Measurements from ENCODE around the gene IFRD1. TPM values are rescaled to one million over a fixed set of nuclear protein-coding genes. Genes with fewer than 3 reads are reported as not detected.
A peak's percentile ranks its signal among the peaks of the same experiment; 100 is the strongest.

The IFRD1 gene
- total RNA-seq, 1 donor from 2014 or later, result 15.1 TPM

DNA sequence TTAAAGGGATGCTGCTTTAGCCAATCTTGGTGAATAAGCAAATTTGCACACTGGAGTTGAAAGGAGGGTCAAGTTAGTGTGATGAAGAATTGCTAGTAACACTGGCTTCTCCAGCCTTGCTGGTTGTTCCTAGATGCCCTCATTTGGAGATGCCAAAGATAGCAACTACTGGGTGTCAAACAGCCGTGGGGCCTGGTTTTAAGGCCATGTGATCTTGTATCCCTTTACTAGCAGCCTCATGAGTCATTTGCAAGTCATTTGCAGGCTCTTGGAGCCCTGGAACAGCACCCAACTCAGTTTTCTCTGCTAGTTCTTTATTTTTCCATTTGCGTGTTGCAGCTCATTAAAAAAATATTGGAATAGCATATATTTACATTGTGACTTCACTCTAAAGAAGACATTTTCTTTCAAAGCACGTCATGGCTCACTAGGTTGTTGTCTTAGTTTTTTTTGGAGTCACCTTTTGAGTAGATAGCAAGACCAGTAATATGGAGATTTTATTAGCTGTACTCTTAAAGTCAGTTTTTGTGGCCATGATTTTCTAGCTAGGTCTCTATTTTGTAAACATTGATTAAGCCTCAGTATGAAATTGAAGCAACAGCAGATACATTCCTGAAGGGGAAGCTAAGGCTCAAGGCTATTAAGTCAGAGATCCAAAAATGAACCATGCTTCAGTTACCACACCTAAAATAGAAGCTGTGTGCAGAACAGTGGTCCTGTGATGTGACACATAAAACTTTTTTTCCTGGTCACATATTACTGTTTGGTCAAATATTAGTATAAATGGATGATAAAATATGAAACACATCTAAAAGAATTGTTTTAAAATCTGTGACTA, 31.8 kb downstream of the IFRD1 start:
- H3K9ac ChIP-seq (ENCODE audit: low read depth in 1 of 3, low read length in 3 of 3), result peak overlapping the region; percentile 73 to 86 (median 81)
- H3K27me3 ChIP-seq (ENCODE audit: control insufficient read depth in 3 of 3, insufficient read depth in 3 of 3, low read length in 3 of 3), result no peaks in the 10 kb centered on the region
- H3K27ac ChIP-seq (ENCODE audit: low read depth, low read length), result peak overlapping the region; percentile 98
- no peaks in the 10 kb centered on the region for H3K9me3 ChIP-seq (ENCODE audit: control insufficient read depth in 3 of 3, low read length in 3 of 3)
- peak overlapping the region; percentile 53 to 84 (median 59) for H3K4me3 ChIP-seq (ENCODE audit: low read length in 3 of 3)
- peaks cover 28 to 30% (median 29%) of the 10 kb centered on the region in 3 donors for H3K4me1 ChIP-seq (ENCODE audit: control insufficient read depth in 3 of 3, insufficient read depth in 3 of 3, low read length in 3 of 3)
- peaks cover 0 to 3% (median 0%) of the 10 kb centered on the region in 3 donors for H3K36me3 ChIP-seq (ENCODE audit: control insufficient read depth in 3 of 3, insufficient read depth in 3 of 3, low read length in 3 of 3)

- Histone ChIP-seq H3K36me3 (ENCODE audit: control insufficient read depth in 3 of 3, insufficient read depth in 3 of 3, low read length in 3 of 3) (peaks cover 0 to 10% (median 5%) of the 10 kb centered on the region in 3 donors), H3K4me1 (ENCODE audit: control insufficient read depth in 3 of 3, insufficient read depth in 3 of 3, low read length in 3 of 3) (peaks cover 29 to 40% (median 31%) of the 10 kb centered on the region in 3 donors), H3K27me3 (ENCODE audit: control insufficient read depth in 3 of 3, insufficient read depth in 3 of 3, low read length in 3 of 3) (no peaks in the 10 kb centered on the region), H3K9me3 (ENCODE audit: control insufficient read depth in 3 of 3, low read length in 3 of 3) (no peaks in the 10 kb centered on the region), H3K4me3 (ENCODE audit: low read length in 3 of 3) (peak overlapping the region in 2 of 3 donors; percentile 30 to 52), H3K27ac (ENCODE audit: low read depth, low read length) (peak overlapping the region; percentile 98), H3K9ac (ENCODE audit: low read depth in 1 of 3, low read length in 3 of 3) (peak overlapping the region; percentile 28 to 65 (median 52))
Measured at GRCh38 chr7:112484671-112485167, 34.5 kb downstream of the IFRD1 start.

DNA sequence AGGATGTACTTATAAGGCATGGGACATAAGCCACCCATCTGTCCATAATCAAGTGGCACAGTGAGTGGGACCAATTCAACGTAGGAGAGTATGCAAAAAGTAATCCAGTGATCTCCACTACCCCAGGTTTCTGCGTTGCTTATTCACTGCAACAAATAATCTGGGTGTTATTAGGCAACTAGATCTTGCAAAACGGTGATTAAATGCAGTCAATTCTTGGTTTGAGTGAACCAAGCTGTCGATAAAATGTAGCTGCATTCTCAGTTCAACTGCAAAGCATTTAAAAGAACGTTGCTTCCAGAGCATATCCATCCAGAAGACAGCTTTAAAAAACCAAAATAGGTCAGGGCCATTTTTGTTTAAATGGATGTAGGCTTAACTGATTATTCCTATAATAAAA, 35.5 kb downstream of the IFRD1 start:
- H3K36me3 ChIP-seq (ENCODE audit: control insufficient read depth in 3 of 3, insufficient read depth in 3 of 3, low read length in 3 of 3), result peaks cover 2 to 16% (median 13%) of the 10 kb centered on the region in 3 donors
- peak overlapping the region; percentile 98 for H3K27ac ChIP-seq (ENCODE audit: low read depth, low read length)
- H3K27me3 ChIP-seq (ENCODE audit: control insufficient read depth in 3 of 3, insufficient read depth in 3 of 3, low read length in 3 of 3), result no peaks in the 10 kb centered on the region
- H3K9ac ChIP-seq (ENCODE audit: low read depth in 1 of 3, low read length in 3 of 3), result no peak overlapping the region
- H3K4me1 ChIP-seq (ENCODE audit: control insufficient read depth in 3 of 3, insufficient read depth in 3 of 3, low read length in 3 of 3), result peaks cover 24 to 32% (median 26%) of the 10 kb centered on the region in 3 donors
- no peaks in the 10 kb centered on the region for H3K9me3 ChIP-seq (ENCODE audit: control insufficient read depth in 3 of 3, low read length in 3 of 3)
- no peak overlapping the region for H3K4me3 ChIP-seq (ENCODE audit: low read length in 3 of 3)

DNA sequence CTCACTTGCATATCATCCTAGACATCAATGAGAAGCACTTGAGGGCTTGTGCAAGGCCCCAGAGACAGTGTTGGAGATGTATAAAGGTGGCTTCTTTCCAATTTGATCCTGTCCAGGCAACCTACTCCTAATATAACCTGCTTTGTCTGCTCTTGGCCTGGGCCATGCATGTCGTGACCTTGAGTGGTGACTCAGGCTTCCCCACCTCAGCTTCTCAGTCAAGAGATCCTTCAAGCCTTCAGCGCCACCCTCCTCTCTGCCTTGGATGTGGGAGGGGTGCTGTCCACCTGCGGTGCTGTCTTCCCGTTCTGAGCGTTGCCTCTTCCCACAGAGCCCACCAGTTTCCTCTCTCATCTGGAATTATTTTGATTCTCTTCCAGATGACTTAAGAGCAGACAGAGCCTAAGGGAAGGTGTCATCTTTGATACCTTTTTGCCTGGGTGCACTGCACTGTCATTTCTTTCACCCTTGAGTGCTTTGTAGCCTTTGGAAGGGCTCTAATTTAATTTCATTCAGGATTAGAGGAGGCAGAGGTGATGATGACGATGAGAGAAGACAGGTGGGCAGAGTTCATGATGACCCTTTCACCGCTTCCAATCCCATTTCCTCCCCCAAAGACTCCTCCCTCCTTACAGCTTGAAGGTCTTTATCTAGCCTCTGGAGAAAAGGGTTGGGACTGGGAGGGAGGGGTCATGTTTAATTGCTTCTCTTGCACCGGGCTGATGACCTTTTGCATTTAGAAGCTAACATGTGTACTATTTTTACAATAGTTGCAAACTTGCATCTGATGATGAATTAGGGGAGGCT, 37.4 kb downstream of the IFRD1 start:
- peak overlapping the region; percentile 56 for H3K27ac ChIP-seq (ENCODE audit: low read depth, low read length)
- H3K4me3 ChIP-seq (ENCODE audit: low read length in 3 of 3), result no peak overlapping the region
- H3K36me3 ChIP-seq (ENCODE audit: control insufficient read depth in 3 of 3, insufficient read depth in 3 of 3, low read length in 3 of 3), result peaks cover 2 to 16% (median 13%) of the 10 kb centered on the region in 3 donors
- H3K9ac ChIP-seq (ENCODE audit: low read depth in 1 of 3, low read length in 3 of 3), result no peak overlapping the region
- H3K4me1 ChIP-seq (ENCODE audit: control insufficient read depth in 3 of 3, insufficient read depth in 3 of 3, low read length in 3 of 3), result peaks cover 23 to 28% (median 24%) of the 10 kb centered on the region in 3 donors
- H3K27me3 ChIP-seq (ENCODE audit: control insufficient read depth in 3 of 3, insufficient read depth in 3 of 3, low read length in 3 of 3), result no peaks in the 10 kb centered on the region
- no peaks in the 10 kb centered on the region for H3K9me3 ChIP-seq (ENCODE audit: control insufficient read depth in 3 of 3, low read length in 3 of 3)

GRCh38 chr7:112488264-112488552, 37.9 kb downstream of the IFRD1 start:
- peak overlapping the region; percentile 56 for H3K27ac ChIP-seq (ENCODE audit: low read depth, low read length)
- H3K9me3 ChIP-seq (ENCODE audit: control insufficient read depth in 3 of 3, low read length in 3 of 3), result no peaks in the 10 kb centered on the region
- H3K27me3 ChIP-seq (ENCODE audit: control insufficient read depth in 3 of 3, insufficient read depth in 3 of 3, low read length in 3 of 3), result no peaks in the 10 kb centered on the region
- no peak overlapping the region for H3K9ac ChIP-seq (ENCODE audit: low read depth in 1 of 3, low read length in 3 of 3)
- H3K4me3 ChIP-seq (ENCODE audit: low read length in 3 of 3), result no peak overlapping the region
- peaks cover 23 to 28% (median 24%) of the 10 kb centered on the region in 3 donors for H3K4me1 ChIP-seq (ENCODE audit: control insufficient read depth in 3 of 3, insufficient read depth in 3 of 3, low read length in 3 of 3)
- H3K36me3 ChIP-seq (ENCODE audit: control insufficient read depth in 3 of 3, insufficient read depth in 3 of 3, low read length in 3 of 3), result peaks cover 2 to 16% (median 13%) of the 10 kb centered on the region in 3 donors

GRCh38 chr7:112492186-112492585, 41.9 kb downstream of the IFRD1 start:
- Histone ChIP-seq H3K4me1 (ENCODE audit: control insufficient read depth in 3 of 3, insufficient read depth in 3 of 3, low read length in 3 of 3) (peaks cover 2 to 11% (median 3%) of the 10 kb centered on the region in 3 donors), H3K9ac (ENCODE audit: low read depth in 1 of 3, low read length in 3 of 3) (no peak overlapping the region), H3K27ac (ENCODE audit: low read depth, low read length) (no peak overlapping the region), H3K36me3 (ENCODE audit: control insufficient read depth in 3 of 3, insufficient read depth in 3 of 3, low read length in 3 of 3) (peaks cover 2 to 16% (median 11%) of the 10 kb centered on the region in 3 donors), H3K27me3 (ENCODE audit: control insufficient read depth in 3 of 3, insufficient read depth in 3 of 3, low read length in 3 of 3) (no peaks in the 10 kb centered on the region), H3K9me3 (ENCODE audit: control insufficient read depth in 3 of 3, low read length in 3 of 3) (no peaks in the 10 kb centered on the region), H3K4me3 (ENCODE audit: low read length in 3 of 3) (no peak overlapping the region)

DNA sequence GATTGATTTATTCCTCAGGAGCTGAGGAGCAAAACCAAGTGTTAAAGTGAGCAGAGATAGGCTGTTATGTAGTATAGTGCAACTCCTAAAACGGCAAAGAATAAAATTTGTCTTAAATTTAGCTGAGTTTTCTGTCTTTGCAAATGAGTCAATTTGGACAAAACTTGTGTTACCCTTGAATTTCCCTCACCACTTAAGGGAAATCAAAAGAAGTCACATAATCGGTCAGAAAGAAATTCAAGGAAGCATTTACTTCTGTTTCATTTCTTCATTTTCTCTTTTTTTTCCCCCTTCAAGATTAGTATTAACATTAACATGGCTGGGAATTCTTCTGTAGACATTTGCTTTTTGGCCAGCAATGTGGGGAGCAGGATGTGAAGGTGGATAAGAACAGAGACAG, 44.4 kb downstream of the IFRD1 start:
- Histone ChIP-seq H3K4me1 (ENCODE audit: control insufficient read depth in 3 of 3, insufficient read depth in 3 of 3, low read length in 3 of 3) (peaks cover 0 to 2% (median 0%) of the 10 kb centered on the region in 3 donors), H3K27me3 (ENCODE audit: control insufficient read depth in 3 of 3, insufficient read depth in 3 of 3, low read length in 3 of 3) (no peaks in the 10 kb centered on the region), H3K27ac (ENCODE audit: low read depth, low read length) (no peak overlapping the region), H3K9ac (ENCODE audit: low read depth in 1 of 3, low read length in 3 of 3) (no peak overlapping the region), H3K4me3 (ENCODE audit: low read length in 3 of 3) (no peak overlapping the region), H3K36me3 (ENCODE audit: control insufficient read depth in 3 of 3, insufficient read depth in 3 of 3, low read length in 3 of 3) (peaks cover 2 to 9% (median 6%) of the 10 kb centered on the region in 3 donors), H3K9me3 (ENCODE audit: control insufficient read depth in 3 of 3, low read length in 3 of 3) (no peaks in the 10 kb centered on the region)

GRCh38 chr7:112495156-112495788, 45.0 kb downstream of the IFRD1 start:
- no peak overlapping the region for H3K9ac ChIP-seq (ENCODE audit: low read depth in 1 of 3, low read length in 3 of 3)
- peaks cover 0 to 2% (median 0%) of the 10 kb centered on the region in 3 donors for H3K4me1 ChIP-seq (ENCODE audit: control insufficient read depth in 3 of 3, insufficient read depth in 3 of 3, low read length in 3 of 3)
- no peaks in the 10 kb centered on the region for H3K27me3 ChIP-seq (ENCODE audit: control insufficient read depth in 3 of 3, insufficient read depth in 3 of 3, low read length in 3 of 3)
- H3K27ac ChIP-seq (ENCODE audit: low read depth, low read length), result no peak overlapping the region
- no peaks in the 10 kb centered on the region for H3K9me3 ChIP-seq (ENCODE audit: control insufficient read depth in 3 of 3, low read length in 3 of 3)
- peaks cover 0 to 3% (median 1%) of the 10 kb centered on the region in 3 donors for H3K36me3 ChIP-seq (ENCODE audit: control insufficient read depth in 3 of 3, insufficient read depth in 3 of 3, low read length in 3 of 3)
- H3K4me3 ChIP-seq (ENCODE audit: low read length in 3 of 3), result no peak overlapping the region

- Histone ChIP-seq H3K27me3 (ENCODE audit: control insufficient read depth in 3 of 3, insufficient read depth in 3 of 3, low read length in 3 of 3) (no peaks in the 10 kb centered on the region), H3K9me3 (ENCODE audit: control insufficient read depth in 3 of 3, low read length in 3 of 3) (no peaks in the 10 kb centered on the region), H3K4me3 (ENCODE audit: low read length in 3 of 3) (no peak overlapping the region), H3K4me1 (ENCODE audit: control insufficient read depth in 3 of 3, insufficient read depth in 3 of 3, low read length in 3 of 3) (peaks cover 0 to 2% (median 0%) of the 10 kb centered on the region in 3 donors), H3K9ac (ENCODE audit: low read depth in 1 of 3, low read length in 3 of 3) (no peak overlapping the region), H3K36me3 (ENCODE audit: control insufficient read depth in 3 of 3, insufficient read depth in 3 of 3, low read length in 3 of 3) (no peaks in the 10 kb centered on the region), H3K27ac (ENCODE audit: low read depth, low read length) (no peak overlapping the region)
Measured at GRCh38 chr7:112495810-112496462, 45.7 kb downstream of the IFRD1 start.

All from skeletal muscle tissue (tissue), 4 donors.